Measurements from ENCODE around the gene TOR1AIP2. TPM values are rescaled to one million over a fixed set of nuclear protein-coding genes. Genes with fewer than 3 reads are reported as not detected.
"Not testable (repeated sequence)": the region's sequence is repeated elsewhere in the genome, so short reads cannot be mapped to it uniquely, and the experiment has no call there.

Gene TOR1AIP2
- total and polyA plus RNA-seq, 10 of the 15 experiments (the other 5 are each of a cell fraction or from before 2014, with no cell fraction given): 5.3 to 38.9 (median 15.4) TPM

GRCh38 chr1:179856296-179856695 lies 21.3 kb downstream of the TOR1AIP2 start:
- CTCF ChIA-PET: no interaction called here
- H2AFZ ChIP-seq (ENCODE audit: control insufficient read depth, low read depth, low read length): no peak overlapping the region
- no TSS peak for BruUV-seq (replicated peaks)
- peaks cover 0 to 3% of the 10 kb centered on the region in 2 experiments; a peak in 2 of 4 replicates for H3K36me3 ChIP-seq (ENCODE audit: control insufficient read depth in 2 of 2, insufficient read depth in 2 of 2, low read length in 1 of 2)
- POLR2A ChIA-PET: no interaction called here
- H4K20me1 ChIP-seq (ENCODE audit: control insufficient read depth, insufficient read depth): no peaks in the 10 kb centered on the region
- intact Hi-C loops (cut with micrococcal nuclease; ENCODE audit: unreplicated experiment) (no loop called here), in situ Hi-C loops (cut with MboI) (loop anchor here (25.0 kb wide), 1 partner anchor 631 kb away; no protein-coding TSS in a partner anchor)
- WGBS (ENCODE audit: insufficient coverage, insufficient replicate concordance, low lambda C conversion rate, missing lambda C conversion rate): 100% methylated on average over 2 of the region's 2 CpGs
- H3K27me3 ChIP-seq (replicated peaks in 1 of 2; ENCODE audit: control insufficient read depth in 2 of 2, insufficient read depth in 2 of 2, low read length in 1 of 2): no peaks in the 10 kb centered on the region
- H3K4me3 ChIP-seq: no peak overlapping the region
- RAD21 ChIA-PET (ENCODE audit: unreplicated experiment): no interaction called here
- DNase-seq (ENCODE audit: low read depth, low spot score): no peak
- H3K27ac ChIP-seq (ENCODE audit: control insufficient read depth, insufficient read depth): no peak overlapping the region
- H3K4me1 ChIP-seq (ENCODE audit: control insufficient read depth, insufficient read depth, low read length): no peaks in the 10 kb centered on the region
- no peak overlapping the region for H3K9ac ChIP-seq (ENCODE audit: control insufficient read depth, insufficient read depth, low read length)
- H3K4me2 ChIP-seq (ENCODE audit: control insufficient read depth, insufficient read depth): no peak overlapping the region
- SMC1A ChIA-PET (ENCODE audit: uncharacterized antibody, unreplicated experiment): no interaction called here
- FAIRE-seq: no peak
- no peaks in the 10 kb centered on the region for H3K79me2 ChIP-seq (ENCODE audit: control insufficient read depth, insufficient read depth, low read length)
- TF ChIP-seq POU2F2 (IDR thresholded peaks at IDR 0.05; ENCODE audit: borderline replicate concordance, low read depth, low read length): no peak
- no peak for TF ChIP-seq IRF4 (IDR thresholded peaks at IDR 0.05; ENCODE audit: low read depth, low read length)
- no peak for TF ChIP-seq SIX5 (IDR thresholded peaks at IDR 0.05; ENCODE audit: low read depth, low read length, severe bottlenecking)
- TF ChIP-seq, protein P1, sequence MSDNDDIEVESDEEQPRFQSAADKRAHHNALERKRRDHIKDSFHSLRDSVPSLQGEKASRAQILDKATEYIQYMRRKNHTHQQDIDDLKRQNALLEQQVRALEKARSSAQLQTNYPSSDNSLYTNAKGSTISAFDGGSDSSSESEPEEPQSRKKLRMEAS (IDR thresholded peaks at IDR 0.05; ENCODE audit: low read depth, low read length): no peak
- TF ChIP-seq SRF (IDR thresholded peaks at IDR 0.05; ENCODE audit: low read depth in 2 of 2, low read length in 2 of 2): no peak
- TF ChIP-seq GABPA (IDR thresholded peaks at IDR 0.05; ENCODE audit: low read depth): no peak
- TF ChIP-seq SUPT20H (IDR thresholded peaks at IDR 0.05; ENCODE audit: borderline replicate concordance, control insufficient read depth, low read depth, low read length): no peak
- no peak for TF ChIP-seq MEF2A (IDR thresholded peaks at IDR 0.05; ENCODE audit: insufficient read depth, low read depth, low read length)
- TF ChIP-seq YBX1 (IDR thresholded peaks at IDR 0.05): no peak
- no peak for TF ChIP-seq CUX1 (IDR thresholded peaks at IDR 0.05; ENCODE audit: insufficient replicate concordance, low read depth, low read length)
- no peak for TF ChIP-seq ZZZ3 (IDR thresholded peaks at IDR 0.05; ENCODE audit: control insufficient read depth, insufficient read length, low read depth)
- no peak for TF ChIP-seq ETV6 (conservative IDR thresholded peaks at IDR 0.05 in 1 of 2, IDR thresholded peaks at IDR 0.05 in 1 of 2; ENCODE audit: borderline replicate concordance in 1 of 2, low read depth in 1 of 2)
- no peak for TF ChIP-seq CHD1 (IDR thresholded peaks at IDR 0.05; ENCODE audit: low read depth, low read length)
- TF ChIP-seq MTA2 (IDR thresholded peaks at IDR 0.05; ENCODE audit: low read depth): no peak
- H3K9me3 ChIP-seq (replicated peaks; ENCODE audit: control insufficient read depth, insufficient read depth, low read length): no peaks in the 10 kb centered on the region
- no peak for ATAC-seq

- FAIRE-seq; ATAC-seq; RAD21 ChIA-PET (ENCODE audit: unreplicated experiment); H3K27me3 ChIP-seq (replicated peaks in 1 of 2; ENCODE audit: control insufficient read depth in 2 of 2, insufficient read depth in 2 of 2, low read length in 1 of 2); H4K20me1 ChIP-seq (ENCODE audit: control insufficient read depth, insufficient read depth); H3K4me2 ChIP-seq (ENCODE audit: control insufficient read depth, insufficient read depth); POLR2A ChIA-PET; H3K27ac ChIP-seq (ENCODE audit: control insufficient read depth, insufficient read depth); H3K4me3 ChIP-seq; intact Hi-C loops (cut with micrococcal nuclease; ENCODE audit: unreplicated experiment); H3K9me3 ChIP-seq (replicated peaks; ENCODE audit: control insufficient read depth, insufficient read depth, low read length); H3K9ac ChIP-seq (ENCODE audit: control insufficient read depth, insufficient read depth, low read length); CTCF ChIA-PET; H2AFZ ChIP-seq (ENCODE audit: control insufficient read depth, low read depth, low read length); H3K36me3 ChIP-seq (ENCODE audit: control insufficient read depth in 2 of 2, insufficient read depth in 2 of 2, low read length in 1 of 2); BruUV-seq (replicated peaks); H3K79me2 ChIP-seq (ENCODE audit: control insufficient read depth, insufficient read depth, low read length); DNase-seq (ENCODE audit: low read depth, low spot score); H3K4me1 ChIP-seq (ENCODE audit: control insufficient read depth, insufficient read depth, low read length); SMC1A ChIA-PET (ENCODE audit: uncharacterized antibody, unreplicated experiment): not testable (repeated sequence)
- WGBS (ENCODE audit: insufficient coverage, insufficient replicate concordance, low lambda C conversion rate, missing lambda C conversion rate): 97% methylated on average over 4 of the region's 4 CpGs
- in situ Hi-C loops (cut with MboI): loop anchor here (25.0 kb wide), 1 partner anchor 631 kb away; no protein-coding TSS in a partner anchor
Observed at GRCh38 chr1:179855831-179856230, 21.8 kb downstream of the TOR1AIP2 start.
